Stimulated activated CD8-positive, alpha-beta memory T cell treated with anti-CD3 and anti-CD28 coated beads, Interleukin-2, amount 100 ng/mL, for 48 hours (primary cell): Measurements from ENCODE around the gene ROCK2.

Experiments
- DNase-seq, 2 donors: peaks; one replicate each; pipeline ENCODE4 v3.0.0-alpha.2; 2020; ENCODE audit warnings: low read depth in 2 of 2

ROCK2 gene

GRCh38 chr2:11154016-11154922 lies 190.2 kb downstream of the ROCK2 start:
- no peak for DNase-seq

- no peak for DNase-seq
Measured at GRCh38 chr2:11152591-11152990, 191.8 kb downstream of the ROCK2 start.

- DNase-seq = no peak
Measured at GRCh38 chr2:11147263-11147662, 197.2 kb downstream of the ROCK2 start.

- no peak for DNase-seq
Measured at GRCh38 chr2:11146076-11146475, 198.4 kb downstream of the ROCK2 start.

- DNase-seq = no peak
Measured at GRCh38 chr2:11145350-11145749, 199.1 kb downstream of the ROCK2 start.

GRCh38 chr2:11144738-11145079 lies 199.7 kb downstream of the ROCK2 start:
- no peak for DNase-seq

- DNase-seq = no peak
Measured at GRCh38 chr2:11144077-11144737, 200.2 kb downstream of the ROCK2 start.

GRCh38 chr2:11142987-11143386 lies 201.4 kb downstream of the ROCK2 start:
- DNase-seq = no peak

GRCh38 chr2:11142330-11142729 lies 202.1 kb downstream of the ROCK2 start:
- no peak for DNase-seq

GRCh38 chr2:11141319-11141718 lies 203.1 kb downstream of the ROCK2 start:
- no peak for DNase-seq

- no peak for DNase-seq
Measured at GRCh38 chr2:11140492-11140891, 203.9 kb downstream of the ROCK2 start.

GRCh38 chr2:11134349-11134748 lies 210.1 kb downstream of the ROCK2 start:
- no peak for DNase-seq

GRCh38 chr2:11133936-11134320 lies 210.5 kb downstream of the ROCK2 start:
- no peak for DNase-seq

GRCh38 chr2:11133238-11133935 lies 211.0 kb downstream of the ROCK2 start:
- no peak for DNase-seq

GRCh38 chr2:11132036-11132671 lies 212.3 kb downstream of the ROCK2 start:
- DNase-seq = no peak

- no peak for DNase-seq
Measured at GRCh38 chr2:11131166-11131920, 213.1 kb downstream of the ROCK2 start.
